GM23248 (cell line): ENCODE measurements around the gene LMO2. TPM values are rescaled to one million over a fixed set of nuclear protein-coding genes. Genes with fewer than 3 reads are reported as not detected.
A peak's percentile ranks its signal among the peaks of the same experiment; 100 is the strongest.

ENCODE experiments used
- DNase-seq: peaks from one replicate; pipeline ENCODE4 v3.0.0-alpha.2; 2015
- H2AFZ ChIP-seq: fragments of 200-600 bp; sonication (generic); 2 replicates; pipeline ENCODE4 v1.6.1; 2016; ENCODE audit warnings: antibody characterized with exemption
- H3F3A ChIP-seq: fragments of 200-600 bp; sonication (generic); 2 replicates; pipeline ENCODE4 v1.6.1; 2016; ENCODE audit warnings: mild to moderate bottlenecking, antibody characterized with exemption, mixed run types; ENCODE audit not compliant: insufficient read depth
- H3K27ac ChIP-seq: fragments of 200-600 bp; sonication (generic); 2 replicates; pipeline ENCODE4 v1.5.1; 2016; ENCODE audit warnings: mild to moderate bottlenecking
- H3K27me3 ChIP-seq: fragments of 200-600 bp; sonication (generic); replicated peaks from 2 replicates; pipeline ENCODE4 v1.6.1; 2016; ENCODE audit warnings: mild to moderate bottlenecking; ENCODE audit not compliant: insufficient read depth
- H3K36me3 ChIP-seq: fragments of 200-600 bp; sonication (generic); 2 replicates; pipeline ENCODE4 v1.6.1; 2016; ENCODE audit warnings: low read depth, mild to moderate bottlenecking
- H3K4me1 ChIP-seq: fragments of 200-600 bp; sonication (generic); 2 replicates; pipeline ENCODE4 v1.6.1; 2016; ENCODE audit warnings: mild to moderate bottlenecking; ENCODE audit not compliant: insufficient read depth
- H3K4me2 ChIP-seq: fragments of 200-600 bp; sonication (generic); one replicate; pipeline ENCODE4 v1.6.1; 2016; ENCODE audit warnings: mild to moderate bottlenecking; ENCODE audit not compliant: unreplicated experiment
- H3K4me3 ChIP-seq: fragments of 200-600 bp; sonication (generic); 2 replicates; pipeline ENCODE4 v1.5.1; 2016; ENCODE audit warnings: mild to moderate bottlenecking
- H3K79me2 ChIP-seq: fragments of 200-600 bp; sonication (generic); 2 replicates; pipeline ENCODE4 v1.6.1; 2016; ENCODE audit warnings: mild to moderate bottlenecking; ENCODE audit not compliant: insufficient read depth
- H3K9ac ChIP-seq: fragments of 200-600 bp; sonication (generic); 2 replicates; pipeline ENCODE4 v1.6.1; 2016; ENCODE audit warnings: mild to moderate bottlenecking
- H3K9me2 ChIP-seq: fragments of 200-600 bp; sonication (generic); 2 replicates; pipeline ENCODE4 v1.6.1; 2016; ENCODE audit warnings: mixed run types, mild to moderate bottlenecking, moderate library complexity; ENCODE audit not compliant: insufficient read depth
- H3K9me3 ChIP-seq: fragments of 200-600 bp; sonication (generic); one replicate; pipeline ENCODE4 v1.6.1; 2017; ENCODE audit warnings: low read depth
- H4K20me1 ChIP-seq: fragments of 200-600 bp; sonication (generic); 2 replicates; pipeline ENCODE4 v1.6.0; 2016; ENCODE audit not compliant: insufficient read depth
- EZH2 ChIP-seq: fragments of 200-600 bp; sonication (generic); IDR thresholded peaks from 2 replicates; pipeline ENCODE4 v1.6.1; 2018; ENCODE audit warnings: antibody characterized with exemption, mild to moderate bottlenecking; ENCODE audit not compliant: insufficient read depth, poor library complexity, severe bottlenecking
- EZH2phosphoT487 ChIP-seq: fragments of 200-600 bp; sonication (generic); IDR thresholded peaks from 2 replicates; pipeline ENCODE4 v1.6.1; 2018; ENCODE audit warnings: antibody characterized with exemption, moderate library complexity, mild to moderate bottlenecking, low read depth; ENCODE audit not compliant: insufficient read depth
- WGBS, 2 experiments: methylation state at CpG; one replicate each; pipeline ENCODE4 v1.1.6; 2015 to 2017; ENCODE audit warnings: low lambda C conversion rate in 2 of 2, low coverage in 1 of 2; ENCODE audit errors: missing lambda C conversion rate in 2 of 2; 5-methylcytosine and 5-hydroxymethylcytosine counted together
- in situ Hi-C: fragments of 300-500 bp; cut with MboI; formaldehyde crosslinking; loops from 2 replicates; pipeline ENCODE4 v1.15.0; 2020
- polyA plus RNA-seq: library from polyadenylated mRNA; unstranded; fragments of >200 nt; fragmentation: Nextera tagmentation; extraction: Ambion mirVana; gene quantifications from 2 replicates; pipeline ENCODE4 v1.2.1, GENCODE V29; 2016
- total RNA-seq: library from RNA; depleted of rRNA; stranded (reverse); fragments of >200 nt; shearing (Covaris generic); gene quantifications from 2 replicates; pipeline ENCODE4 v1.2.3, GENCODE V29; 2014

The LMO2 gene
- total and polyA plus RNA-seq, 2 experiments from 2014 or later, result not detected

GRCh38 chr11:33860926-33861325 lies 30.9 kb downstream of the LMO2 start:
- TF ChIP-seq EZH2phosphoT487, result no peak
- TF ChIP-seq EZH2, result no peak
- H3K79me2 ChIP-seq, result no peaks in the 10 kb centered on the region
- H3K9ac ChIP-seq, result no peak overlapping the region
- no peak overlapping the region for H3K4me3 ChIP-seq
- H3K36me3 ChIP-seq, result no peaks in the 10 kb centered on the region
- H3K27me3 ChIP-seq, result peaks cover 66% of the 10 kb centered on the region
- WGBS, 2 experiments, result 76 to 79% methylated on average over 5 of the region's 5 CpGs
- H3K27ac ChIP-seq, result no peak overlapping the region
- H2AFZ ChIP-seq, result no peak overlapping the region
- no peaks in the 10 kb centered on the region for H4K20me1 ChIP-seq
- H3K4me2 ChIP-seq, result no peak overlapping the region
- no peak for DNase-seq
- H3K4me1 ChIP-seq, result no peaks in the 10 kb centered on the region
- no peaks in the 10 kb centered on the region for H3K9me3 ChIP-seq
- no peaks in the 10 kb centered on the region for H3K9me2 ChIP-seq
- in situ Hi-C loops, result loop anchor here (5.0 kb wide), 1 partner anchor 116 kb away; no protein-coding TSS in a partner anchor
- no peaks in the 10 kb centered on the region for H3F3A ChIP-seq

GRCh38 chr11:33859306-33859705 lies 32.6 kb downstream of the LMO2 start:
- no peak overlapping the region for H3K4me2 ChIP-seq
- H3K36me3 ChIP-seq, result no peaks in the 10 kb centered on the region
- no peaks in the 10 kb centered on the region for H3K9me3 ChIP-seq
- in situ Hi-C loops, result no loop called here
- H2AFZ ChIP-seq, result no peak overlapping the region
- TF ChIP-seq EZH2 (no peak), EZH2phosphoT487 (no peak)
- H3K9me2 ChIP-seq, result no peaks in the 10 kb centered on the region
- no peaks in the 10 kb centered on the region for H3F3A ChIP-seq
- H3K4me1 ChIP-seq, result no peaks in the 10 kb centered on the region
- no peak overlapping the region for H3K27ac ChIP-seq
- H3K9ac ChIP-seq, result no peak overlapping the region
- no peak for DNase-seq
- H3K79me2 ChIP-seq, result no peaks in the 10 kb centered on the region
- H3K4me3 ChIP-seq, result no peak overlapping the region
- 87 to 90% methylated on average over 16 of the region's 16 CpGs for WGBS, 2 experiments
- H4K20me1 ChIP-seq, result no peaks in the 10 kb centered on the region
- H3K27me3 ChIP-seq, result peaks cover 59% of the 10 kb centered on the region

GRCh38 chr11:33857933-33858371 lies 33.9 kb downstream of the LMO2 start:
- Histone ChIP-seq H3K9me3 (no peaks in the 10 kb centered on the region), H3K27ac (no peak overlapping the region), H3K9ac (no peak overlapping the region), H3K79me2 (no peaks in the 10 kb centered on the region), H3K4me2 (no peak overlapping the region), H3K9me2 (no peaks in the 10 kb centered on the region), H3K27me3 (peaks cover 59% of the 10 kb centered on the region), H3K4me1 (no peaks in the 10 kb centered on the region), H3K36me3 (no peaks in the 10 kb centered on the region), H4K20me1 (no peaks in the 10 kb centered on the region), H3F3A (no peaks in the 10 kb centered on the region), H2AFZ (no peak overlapping the region), H3K4me3 (no peak overlapping the region)
- peak; percentile 78 for DNase-seq
- 2 to 3% methylated on average over 10 of the region's 10 CpGs for WGBS, 2 experiments
- in situ Hi-C loops, result no loop called here
- TF ChIP-seq EZH2phosphoT487 (no peak), EZH2 (no peak)

- Histone ChIP-seq H3K9ac (no peak overlapping the region), H3K27me3 (peaks cover 46% of the 10 kb centered on the region), H3K4me3 (no peak overlapping the region), H2AFZ (no peak overlapping the region), H4K20me1 (no peaks in the 10 kb centered on the region), H3K9me2 (no peaks in the 10 kb centered on the region), H3K4me2 (no peak overlapping the region), H3K27ac (no peak overlapping the region), H3K36me3 (no peaks in the 10 kb centered on the region), H3K4me1 (no peaks in the 10 kb centered on the region), H3K79me2 (no peaks in the 10 kb centered on the region), H3K9me3 (no peaks in the 10 kb centered on the region), H3F3A (no peaks in the 10 kb centered on the region)
- in situ Hi-C loops, result no loop called here
- TF ChIP-seq EZH2phosphoT487 (no peak), EZH2 (no peak)
- WGBS, 2 experiments, result 66 to 69% methylated on average over 2 of the region's 2 CpGs
- no peak for DNase-seq
These were observed 36.4 kb downstream of the LMO2 start for GRCh38 chr11:33855500-33855899.
